PFSK-1 (cell line): ENCODE results near the gene GAB1.

Experiments used
- FOXP2 ChIP-seq: optimal IDR thresholded peaks from 2 replicates; pipeline ENCODE3; 2011; ENCODE audit warnings: borderline replicate concordance, control low read depth, inconsistent platforms; ENCODE audit not compliant: insufficient read depth; ENCODE audit errors: extremely low read length, extremely low read depth
- POLR2AphosphoS5 ChIP-seq: IDR thresholded peaks from 2 replicates; pipeline ENCODE4 v1.6.1; 2012; ENCODE audit warnings: low read depth, mild to moderate bottlenecking, control low read depth, low read length, moderate library complexity
- SIN3A ChIP-seq: IDR thresholded peaks from 2 replicates; pipeline ENCODE4 v1.6.1; 2012; ENCODE audit warnings: mild to moderate bottlenecking, low read length, moderate library complexity, borderline replicate concordance; ENCODE audit not compliant: insufficient read depth
- TAF1 ChIP-seq: IDR thresholded peaks from 2 replicates; pipeline ENCODE4 v1.6.1; 2012; ENCODE audit warnings: low read length, control low read depth, borderline replicate concordance; ENCODE audit not compliant: insufficient read depth
- TF ChIP-seq, protein P1 (sequence below), 2 experiments: IDR thresholded peaks; 2 replicates each; pipeline versions ENCODE4 v1.6.1 to v1.8.0; 2011 to 2012; ENCODE audit warnings: low read depth in 2 of 2, low read length in 2 of 2, control low read depth in 1 of 2, inconsistent platforms in 1 of 2, mild to moderate bottlenecking in 1 of 2, moderate library complexity in 1 of 2; ENCODE audit not compliant: insufficient read depth in 1 of 2

GAB1 gene

DNA sequence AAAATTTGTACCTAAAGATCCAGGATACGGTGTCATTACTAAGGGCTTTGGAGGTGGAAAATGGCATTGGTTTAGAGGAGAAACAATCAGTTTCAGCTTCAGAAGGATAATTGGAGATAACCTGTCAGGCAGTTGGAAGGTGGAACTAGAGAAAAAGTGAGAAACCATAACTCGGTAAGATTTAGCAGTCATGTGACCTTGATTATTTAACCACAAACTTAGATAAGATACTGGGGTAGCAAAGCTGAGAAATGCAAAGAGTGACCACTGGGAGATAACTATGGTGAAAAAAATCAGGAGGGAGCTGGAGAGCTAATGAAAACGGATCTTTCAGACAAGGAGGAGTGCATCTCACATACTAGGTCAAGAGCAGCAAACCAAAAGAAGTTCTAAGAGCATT is 118.5 kb downstream of the GAB1 start:
- no peak for TF ChIP-seq TAF1
- TF ChIP-seq, protein P1, sequence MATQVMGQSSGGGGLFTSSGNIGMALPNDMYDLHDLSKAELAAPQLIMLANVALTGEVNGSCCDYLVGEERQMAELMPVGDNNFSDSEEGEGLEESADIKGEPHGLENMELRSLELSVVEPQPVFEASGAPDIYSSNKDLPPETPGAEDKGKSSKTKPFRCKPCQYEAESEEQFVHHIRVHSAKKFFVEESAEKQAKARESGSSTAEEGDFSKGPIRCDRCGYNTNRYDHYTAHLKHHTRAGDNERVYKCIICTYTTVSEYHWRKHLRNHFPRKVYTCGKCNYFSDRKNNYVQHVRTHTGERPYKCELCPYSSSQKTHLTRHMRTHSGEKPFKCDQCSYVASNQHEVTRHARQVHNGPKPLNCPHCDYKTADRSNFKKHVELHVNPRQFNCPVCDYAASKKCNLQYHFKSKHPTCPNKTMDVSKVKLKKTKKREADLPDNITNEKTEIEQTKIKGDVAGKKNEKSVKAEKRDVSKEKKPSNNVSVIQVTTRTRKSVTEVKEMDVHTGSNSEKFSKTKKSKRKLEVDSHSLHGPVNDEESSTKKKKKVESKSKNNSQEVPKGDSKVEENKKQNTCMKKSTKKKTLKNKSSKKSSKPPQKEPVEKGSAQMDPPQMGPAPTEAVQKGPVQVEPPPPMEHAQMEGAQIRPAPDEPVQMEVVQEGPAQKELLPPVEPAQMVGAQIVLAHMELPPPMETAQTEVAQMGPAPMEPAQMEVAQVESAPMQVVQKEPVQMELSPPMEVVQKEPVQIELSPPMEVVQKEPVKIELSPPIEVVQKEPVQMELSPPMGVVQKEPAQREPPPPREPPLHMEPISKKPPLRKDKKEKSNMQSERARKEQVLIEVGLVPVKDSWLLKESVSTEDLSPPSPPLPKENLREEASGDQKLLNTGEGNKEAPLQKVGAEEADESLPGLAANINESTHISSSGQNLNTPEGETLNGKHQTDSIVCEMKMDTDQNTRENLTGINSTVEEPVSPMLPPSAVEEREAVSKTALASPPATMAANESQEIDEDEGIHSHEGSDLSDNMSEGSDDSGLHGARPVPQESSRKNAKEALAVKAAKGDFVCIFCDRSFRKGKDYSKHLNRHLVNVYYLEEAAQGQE (IDR thresholded peaks at IDR 0.05; ENCODE audit: insufficient read depth in 1 of 2, low read depth in 2 of 2, low read length in 2 of 2): no peak
- no peak for TF ChIP-seq SIN3A

DNA sequence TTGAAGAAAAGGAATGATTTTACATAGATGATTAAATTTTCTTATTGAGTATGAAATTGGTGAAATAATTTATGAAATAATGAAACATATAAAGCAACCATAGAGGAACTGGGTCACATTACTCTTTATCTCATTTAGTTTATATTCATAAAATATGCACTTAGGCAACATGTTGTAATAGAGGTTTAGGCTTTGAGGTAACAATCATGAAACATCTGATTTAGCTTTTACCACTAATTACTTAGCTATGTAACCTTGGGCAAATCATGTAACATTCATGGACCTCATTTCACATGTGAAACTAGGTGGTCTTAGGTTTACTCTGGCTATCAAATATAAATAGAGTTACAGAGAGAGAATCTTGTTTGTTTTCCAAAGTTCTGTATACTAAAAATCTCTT is 122.3 kb downstream of the GAB1 start:
- no peak for TF ChIP-seq POLR2AphosphoS5
- no peak for TF ChIP-seq TAF1
- no peak for TF ChIP-seq SIN3A
- TF ChIP-seq FOXP2: no peak
- TF ChIP-seq, protein P1 (IDR thresholded peaks at IDR 0.05; ENCODE audit: insufficient read depth in 1 of 2, low read depth in 2 of 2, low read length in 2 of 2): no peak

DNA sequence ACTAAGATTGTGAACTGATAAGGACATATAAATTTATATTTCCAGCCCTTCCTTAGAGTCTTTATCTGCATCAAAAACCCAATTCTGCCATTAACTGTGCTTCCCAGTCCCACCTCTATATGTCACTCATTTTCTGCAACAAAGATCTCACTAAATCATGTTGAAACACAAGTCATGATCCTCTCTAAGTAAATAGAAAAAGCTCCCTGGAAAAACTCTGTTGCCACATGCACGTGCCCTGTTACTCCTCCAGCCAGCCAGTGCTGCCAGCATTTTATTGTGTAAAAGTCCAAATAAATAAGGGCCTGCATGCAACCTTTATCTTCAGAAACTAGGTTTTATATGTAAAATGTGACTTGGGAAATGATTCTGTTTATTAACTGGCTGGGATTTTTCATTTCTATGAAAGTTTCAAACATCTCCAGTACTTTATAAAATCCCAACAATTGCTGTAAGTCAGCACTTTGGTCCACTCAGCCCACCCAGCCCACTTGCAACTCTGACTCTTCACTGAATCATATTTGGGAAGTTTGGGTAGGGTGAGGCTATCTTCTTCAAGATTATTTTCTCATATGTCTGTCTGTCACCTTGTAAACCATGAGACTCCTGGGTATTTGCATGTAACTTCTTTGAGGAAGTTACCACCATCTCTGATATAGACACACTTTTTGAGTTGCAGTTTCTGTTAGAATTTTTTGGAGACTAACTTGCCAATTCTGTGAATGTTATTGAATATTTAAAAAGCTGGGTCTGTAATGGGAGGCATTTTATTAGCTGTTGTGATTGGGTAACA is 136.9 kb downstream of the GAB1 start:
- TF ChIP-seq, protein P1 (IDR thresholded peaks at IDR 0.05; ENCODE audit: insufficient read depth in 1 of 2, low read depth in 2 of 2, low read length in 2 of 2): no peak
- no peak for TF ChIP-seq SIN3A
- TF ChIP-seq FOXP2: no peak
- TF ChIP-seq POLR2AphosphoS5: no peak
- TF ChIP-seq TAF1: no peak

DNA sequence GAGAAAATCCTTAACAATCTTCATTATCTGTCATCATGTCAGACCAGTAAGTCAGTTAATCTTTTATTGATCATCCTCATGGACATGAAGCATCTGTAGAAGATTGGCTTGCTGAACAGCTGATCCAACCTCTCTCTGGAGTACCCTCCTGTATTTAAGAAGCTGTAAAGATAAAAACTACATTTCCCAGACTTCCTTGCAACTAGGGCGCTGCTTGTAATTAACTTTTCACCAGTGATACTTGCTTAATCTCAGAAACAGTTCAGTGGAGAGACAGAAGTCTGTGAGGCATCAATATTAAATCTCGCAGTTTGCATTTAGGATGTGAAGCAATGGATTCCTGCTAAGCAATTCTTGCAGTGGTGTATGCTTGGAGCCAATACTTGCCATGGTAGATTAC is 140.8 kb downstream of the GAB1 start:
- TF ChIP-seq SIN3A (no peak), POLR2AphosphoS5 (no peak), TAF1 (no peak), FOXP2 (no peak)
- TF ChIP-seq, protein P1 (IDR thresholded peaks at IDR 0.05; ENCODE audit: insufficient read depth in 1 of 2, low read depth in 2 of 2, low read length in 2 of 2): no peak

DNA sequence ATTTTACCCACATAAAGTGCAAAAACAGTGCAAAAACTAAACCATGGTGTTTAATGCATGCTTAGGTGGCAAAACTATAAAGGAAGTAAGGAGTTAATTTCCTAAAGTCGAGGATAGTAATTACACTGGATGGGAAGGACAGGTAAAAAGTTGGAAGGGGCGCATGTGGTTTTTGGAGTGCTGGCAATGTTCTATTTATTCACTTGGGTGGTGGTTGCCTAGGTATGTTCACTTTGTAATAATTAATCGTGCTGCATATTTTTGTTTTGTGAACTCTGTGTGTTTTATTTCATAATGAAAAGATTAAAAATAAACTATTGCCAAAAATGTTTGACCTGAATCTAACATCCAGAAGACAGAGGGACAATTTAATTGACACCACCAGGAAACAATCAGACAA is 144.7 kb downstream of the GAB1 start:
- TF ChIP-seq POLR2AphosphoS5 (no peak), TAF1 (no peak), SIN3A (no peak), FOXP2 (no peak)
- TF ChIP-seq, protein P1 (IDR thresholded peaks at IDR 0.05; ENCODE audit: insufficient read depth in 1 of 2, low read depth in 2 of 2, low read length in 2 of 2): no peak
